VCaP (cell line): ENCODE results near the gene PNMT.

Source experiments
- H3K27ac ChIP-seq: fragments of 450-650 bp; 2 replicates; pipeline ENCODE4 v1.5.1; 2017
- CTCF ChIP-seq: fragments of 450-650 bp; conservative IDR thresholded peaks from 2 replicates; pipeline ENCODE4 v1.5.1; 2017; ENCODE audit warnings: mild to moderate bottlenecking, moderate library complexity

Gene PNMT

DNA sequence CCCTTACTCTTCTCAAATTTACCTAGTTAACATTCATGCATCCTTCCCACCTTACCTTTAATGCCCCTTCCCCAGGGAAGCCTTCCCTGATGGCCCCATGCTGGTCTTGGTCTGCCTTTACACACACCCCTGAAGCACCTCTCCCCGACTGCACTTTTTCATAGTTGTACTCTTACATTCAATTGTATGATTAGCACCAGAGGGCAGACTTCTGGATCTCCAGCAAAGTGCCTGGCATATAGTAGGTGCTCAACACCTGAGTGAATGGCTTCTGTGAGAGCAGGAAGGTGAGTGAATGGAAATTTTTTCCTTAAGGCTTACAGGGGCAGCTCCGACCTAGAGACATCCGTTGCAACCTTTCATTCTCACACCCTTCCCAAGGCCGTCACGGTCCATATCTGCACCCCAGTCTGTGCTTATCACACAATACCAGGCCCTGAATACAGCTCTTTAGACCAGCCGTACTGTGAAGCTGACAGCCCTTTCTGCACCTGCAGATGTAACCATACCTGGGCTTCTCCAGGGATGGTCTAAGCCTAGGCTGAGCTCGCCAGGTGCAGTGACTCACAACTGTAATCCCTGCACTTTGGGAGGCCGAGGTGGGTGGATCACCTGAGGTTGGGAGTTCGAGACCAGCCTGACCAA is 15.2 kb downstream of the PNMT start:
- no peak overlapping the region for H3K27ac ChIP-seq
- TF ChIP-seq CTCF = no peak

- TF ChIP-seq CTCF = no peak
- no peak overlapping the region for H3K27ac ChIP-seq
These were observed 16.3 kb downstream of the PNMT start for GRCh38 chr17:39684369-39685192.

DNA sequence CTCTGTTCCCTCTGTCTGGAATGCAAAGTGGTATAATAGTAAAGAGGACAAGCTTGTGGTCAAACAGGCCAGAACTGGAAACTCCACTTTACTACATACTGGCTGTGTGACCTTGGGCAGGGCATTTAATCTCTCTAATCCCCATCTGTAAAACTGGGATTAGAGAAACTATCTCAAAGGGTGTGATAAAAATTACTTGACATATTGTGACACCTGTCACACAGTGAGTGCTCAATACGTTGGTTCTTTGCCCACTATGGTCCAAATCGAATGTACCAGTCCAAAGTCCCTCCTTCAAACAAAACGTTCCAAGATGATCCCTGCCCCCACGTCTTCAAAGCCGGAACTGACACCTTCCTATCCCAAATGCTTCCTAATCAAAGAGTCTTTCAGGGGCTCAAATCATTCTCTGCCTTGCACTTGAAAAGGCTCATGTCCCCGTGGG is 18.9 kb downstream of the PNMT start:
- H3K27ac ChIP-seq = peak overlapping the region; percentile 93
- TF ChIP-seq CTCF = no peak

DNA sequence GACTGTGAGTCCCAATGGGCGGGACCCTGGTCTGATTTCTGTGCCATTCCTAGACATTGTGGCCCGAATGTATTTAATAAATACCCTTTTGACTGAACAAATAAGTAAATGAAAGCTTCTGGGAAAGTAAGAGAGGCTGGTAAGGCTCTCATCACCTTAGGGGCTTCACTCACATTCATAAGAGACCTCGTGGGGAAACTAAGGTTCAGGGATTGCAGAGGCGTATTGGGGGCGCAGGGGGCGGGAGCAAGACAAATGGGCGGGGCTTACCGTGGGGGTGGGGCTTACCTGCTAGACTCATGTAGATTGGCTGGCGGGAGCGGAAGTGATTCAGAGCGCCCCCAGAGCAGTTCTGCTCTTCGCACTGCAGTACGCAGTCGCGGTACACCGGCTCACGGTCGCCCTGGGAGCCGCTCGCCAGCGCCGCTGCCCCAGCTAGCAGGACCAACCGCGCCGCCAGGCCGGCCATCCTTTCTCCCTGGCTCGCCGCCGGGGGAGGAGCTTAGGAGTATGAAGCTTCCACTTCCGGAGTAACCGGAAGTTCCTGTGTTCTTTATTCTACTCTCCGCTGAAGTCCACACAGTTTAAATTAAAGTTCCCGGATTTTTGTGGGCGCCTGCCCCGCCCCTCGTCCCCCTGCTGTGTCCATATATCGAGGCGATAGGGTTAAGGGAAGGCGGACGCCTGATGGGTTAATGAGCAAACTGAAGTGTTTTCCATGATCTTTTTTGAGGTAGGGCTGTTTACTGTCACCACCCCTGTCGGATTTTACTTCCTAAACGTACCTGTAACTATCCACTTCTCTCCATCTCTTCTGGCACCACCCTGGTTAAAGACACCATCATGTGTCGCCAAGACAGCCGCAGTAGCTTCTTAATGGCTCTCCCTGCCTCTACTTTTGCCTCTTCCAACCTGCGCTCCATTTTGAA is 19.6 kb downstream of the PNMT start, which contains the start of gene PGAP3:
PGAP3 (minus strand) TSS at position 512 of the 929 bp plus-strand sequence; CDS start at position 469, 43 bp downstream.
- H3K27ac ChIP-seq = peak within 1 kb of the TSS; percentile 93
- TF ChIP-seq CTCF = no peak

DNA sequence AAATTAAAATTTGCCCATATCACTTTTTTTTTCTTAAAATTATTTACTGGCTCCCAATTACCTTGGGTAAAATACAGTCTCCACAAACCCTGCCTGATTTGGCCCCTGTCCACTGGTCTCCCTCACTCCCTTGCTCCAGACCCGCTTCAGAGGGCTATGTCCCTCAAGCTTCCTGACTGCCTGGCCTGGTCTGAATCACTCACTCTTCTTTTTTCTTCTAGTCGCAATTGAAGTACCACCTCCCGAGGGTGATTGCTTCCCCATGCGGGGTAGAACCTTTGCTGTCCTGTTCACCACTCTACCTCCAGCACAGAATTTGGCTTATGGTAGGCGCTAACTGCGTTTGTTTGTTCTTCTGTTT is 20.2 kb downstream of the PNMT start:
- no peak for TF ChIP-seq CTCF
- H3K27ac ChIP-seq = peak overlapping the region; percentile 93

GRCh38 chr17:39688945-39689344 is 20.7 kb downstream of the PNMT start:
- H3K27ac ChIP-seq = peak overlapping the region; percentile 93
- no peak for TF ChIP-seq CTCF

DNA sequence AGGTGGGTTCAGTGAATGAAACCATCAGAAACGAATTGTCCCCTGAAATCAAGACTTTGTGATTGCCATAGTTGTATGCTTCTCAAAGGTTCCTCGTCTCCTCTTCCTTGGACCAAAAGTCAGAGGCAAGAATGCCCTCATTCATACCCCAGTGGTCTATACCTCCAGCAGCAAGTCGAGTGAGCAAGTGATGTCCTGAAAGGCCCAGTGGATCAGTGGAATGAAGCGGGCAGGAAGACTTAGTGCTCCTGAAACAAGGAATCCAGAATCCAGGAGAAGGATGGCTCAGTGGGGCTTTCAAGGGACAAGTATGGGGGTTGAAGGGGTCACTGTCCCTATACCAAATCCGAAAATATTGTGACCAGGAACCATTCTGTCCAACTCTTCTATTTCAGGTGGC is 26.3 kb downstream of the PNMT start:
- TF ChIP-seq CTCF = no peak
- H3K27ac ChIP-seq = no peak overlapping the region
